Transverse colon (tissue), 4 donors: Measurements from ENCODE around the gene SLC3A2. TPM values are rescaled to one million over a fixed set of nuclear protein-coding genes. Genes with fewer than 3 reads are reported as not detected.

Source experiments
- DNase-seq: peaks from one replicate; pipeline ENCODE4 v3.0.0-alpha.2; 2019
- H3K27ac ChIP-seq, 4 donors: fragments of 200-600 bp; sonication (generic); 2 replicates each; pipeline ENCODE4 v1.5.1; 2016 to 2018; ENCODE audit warnings: inconsistent platforms in 4 of 4
- H3K27me3 ChIP-seq: fragments of 200-600 bp; sonication (generic); 2 replicates; pipeline ENCODE4 v1.5.1; 2017; ENCODE audit warnings: inconsistent platforms
- H3K36me3 ChIP-seq, 4 donors: fragments of 200-600 bp; sonication (generic); 2 replicates each; pipeline ENCODE4 v1.5.1; 2017 to 2019; ENCODE audit warnings: inconsistent platforms in 4 of 4
- H3K4me1 ChIP-seq, 4 donors: fragments of 200-600 bp; sonication (generic); 2 replicates each; pipeline ENCODE4 v1.5.1; 2017 to 2020; ENCODE audit warnings: inconsistent platforms in 4 of 4
- H3K4me3 ChIP-seq, 4 donors: fragments of 200-600 bp; sonication (generic); 1 replicate in 1 of 4; 2 replicates in 3 of 4; pipeline versions ENCODE4 v1.5.1 to v1.6.1; 2017 to 2019; ENCODE audit warnings: inconsistent platforms in 4 of 4
- H3K9me3 ChIP-seq, 2 donors: fragments of 200-600 bp; sonication (generic); 2 replicates each; pipeline ENCODE4 v1.5.1; 2017 to 2019; ENCODE audit warnings: inconsistent platforms in 2 of 2
- CTCF ChIP-seq, 5 experiments: fragments of 200-600 bp in 3 of 5; fragments of 450-650 bp in 2 of 5; sonication (generic) in 3 of 5; IDR thresholded peaks; 1 replicate in 2 of 5; 2 replicates in 3 of 5; pipeline ENCODE4 v1.5.1; 2016 to 2017; ENCODE audit warnings: antibody characterized with exemption in 5 of 5, inconsistent platforms in 3 of 5, mild to moderate bottlenecking in 2 of 5, moderate library complexity in 1 of 5
- EP300 ChIP-seq: sonication (generic); formaldehyde crosslinking; IDR thresholded peaks from one replicate; pipeline ENCODE4 v1.6.1; 2017; ENCODE audit warnings: antibody characterized with exemption, low read depth
- POLR2A ChIP-seq: fragments of 450-650 bp; IDR thresholded peaks from one replicate; pipeline ENCODE4 v1.6.1; 2016; ENCODE audit warnings: antibody characterized with exemption, mild to moderate bottlenecking, moderate library complexity
- POLR2AphosphoS5 ChIP-seq, 3 donors: sonication (generic); formaldehyde crosslinking; IDR thresholded peaks; one replicate each; pipeline ENCODE4 v1.6.1; 2016; ENCODE audit warnings: antibody characterized with exemption in 3 of 3
- WGBS, 2 donors: methylation state at CpG; one replicate each; pipeline ENCODE4 v1.1.5; 2018; ENCODE audit warnings: low coverage in 1 of 2; 5-methylcytosine and 5-hydroxymethylcytosine counted together
- in situ Hi-C, 4 donors: fragments of 200-750 bp; cut with MboI; loops; one replicate each; pipeline versions ENCODE4 v1.15.0 to v1.15.1; 2017; ENCODE audit warnings: low sequenced_read_pairs in 3 of 4, low pct_ligation_motif_present in 1 of 4, low pct_unique_long_range_greater_than_20kb in 1 of 4
- intact Hi-C: fragments of 100-400 bp; cut with DNase I; formaldehyde crosslinking; loops from one replicate; pipeline ENCODE4 v1.15.1; 2023; ENCODE audit warnings: low total_unique reads
- total RNA-seq, 4 donors: library from RNA; depleted of rRNA; stranded (reverse); fragments of >200 nt; gene quantifications; one replicate each; pipeline ENCODE4 v1.1.0, GENCODE V29; 2016

Gene SLC3A2
- total RNA-seq, 4 donors from 2014 or later: 32.4 to 163 (median 129) TPM

- DNase-seq: peak; percentile 94
- Histone ChIP-seq H3K36me3 (peaks cover 0 to 39% (median 17%) of the 10 kb centered on the region in 4 donors), H3K4me3 (peak overlapping the region; percentile 64 to 96 (median 78)), H3K27ac (peak overlapping the region; percentile 96 to 100 (median 98)), H3K27me3 (no peaks in the 10 kb centered on the region), H3K9me3 (no peaks in the 10 kb centered on the region), H3K4me1 (peaks cover 33 to 59% (median 39%) of the 10 kb centered on the region in 4 donors)
- intact Hi-C loops (loop anchor here (5.0 kb wide), 1 partner anchor 1810 kb away; no protein-coding TSS in a partner anchor), in situ Hi-C loops (loop anchor here in 1 of 4 donors (25.0 kb wide), 1 partner anchor 495 kb away; no protein-coding TSS in a partner anchor)
- 4 to 10% methylated on average over 5 to 21 of the region's 21 CpGs for WGBS, 2 donors
- TF ChIP-seq EP300 (peak; percentile 82), POLR2AphosphoS5 (IDR thresholded peaks at IDR 0.05) (peak; percentile 22 to 68 (median 67)), POLR2A (no peak)
These were observed 1.1 kb downstream of the SLC3A2 start for GRCh38 chr11:62881579-62882430.

- Histone ChIP-seq H3K4me1 (peaks cover 33 to 59% (median 39%) of the 10 kb centered on the region in 4 donors), H3K9me3 (no peaks in the 10 kb centered on the region), H3K27me3 (no peaks in the 10 kb centered on the region), H3K27ac (peak overlapping the region; percentile 96 to 100 (median 98)), H3K36me3 (peaks cover 0 to 45% (median 20%) of the 10 kb centered on the region in 4 donors), H3K4me3 (peak overlapping the region; percentile 64 to 96 (median 78))
- TF ChIP-seq EP300 (no peak), POLR2A (no peak), CTCF (IDR thresholded peaks at IDR 0.05) (no peak), POLR2AphosphoS5 (IDR thresholded peaks at IDR 0.05) (no peak)
- 0 to 31% methylated on average over 1 to 6 of the region's 6 CpGs for WGBS, 2 donors
- DNase-seq: no peak
- in situ Hi-C loops (loop anchor here in 1 of 4 donors (25.0 kb wide), 1 partner anchor 495 kb away; no protein-coding TSS in a partner anchor), intact Hi-C loops (loop anchor here (5.0 kb wide), 1 partner anchor 1810 kb away; no protein-coding TSS in a partner anchor)
These were observed 1.7 kb downstream of the SLC3A2 start for GRCh38 chr11:62882431-62882749.

GRCh38 chr11:62882788-62883501 is 2.2 kb downstream of the SLC3A2 start:
- Histone ChIP-seq H3K27me3 (no peaks in the 10 kb centered on the region), H3K4me3 (peak overlapping the region in 3 of 4 donors; percentile 64 to 96 (median 88)), H3K9me3 (no peaks in the 10 kb centered on the region), H3K36me3 (peaks cover 0 to 51% (median 23%) of the 10 kb centered on the region in 4 donors), H3K27ac (peak overlapping the region; percentile 96 to 100 (median 98)), H3K4me1 (peaks cover 33 to 61% (median 39%) of the 10 kb centered on the region in 4 donors)
- TF ChIP-seq POLR2A: no peak
- no peak for TF ChIP-seq POLR2AphosphoS5 (IDR thresholded peaks at IDR 0.05)
- no peak for TF ChIP-seq EP300
- no peak for TF ChIP-seq CTCF (IDR thresholded peaks at IDR 0.05)
- 48 to 51% methylated on average over 3 to 5 of the region's 5 CpGs for WGBS, 2 donors
- intact Hi-C loops: loop anchor here (5.0 kb wide), 1 partner anchor 1809 kb away; no protein-coding TSS in a partner anchor
- in situ Hi-C loops: loop anchor here in 1 of 4 donors (25.0 kb wide), 1 partner anchor 496 kb away; no protein-coding TSS in a partner anchor
- no peak for DNase-seq

- Histone ChIP-seq H3K36me3 (peaks cover 0 to 58% (median 26%) of the 10 kb centered on the region in 4 donors), H3K4me3 (peak overlapping the region in 1 of 4 donors; percentile 88), H3K4me1 (peaks cover 33 to 68% (median 41%) of the 10 kb centered on the region in 4 donors), H3K27ac (peak overlapping the region in 2 of 4 donors; percentile 98 to 100), H3K27me3 (no peaks in the 10 kb centered on the region), H3K9me3 (no peaks in the 10 kb centered on the region)
- 81% methylated on average over 3 of the region's 3 CpGs; no CpG with 5 or more reads in 1 of the 2 donors for WGBS, 2 donors
- in situ Hi-C loops (loop anchor here in 1 of 4 donors (25.0 kb wide), 1 partner anchor 496 kb away; no protein-coding TSS in a partner anchor), intact Hi-C loops (loop anchor here (5.0 kb wide), 1 partner anchor 1809 kb away; no protein-coding TSS in a partner anchor)
- no peak for TF ChIP-seq POLR2A
- TF ChIP-seq POLR2AphosphoS5 (IDR thresholded peaks at IDR 0.05): no peak
- TF ChIP-seq EP300: no peak
- no peak for TF ChIP-seq CTCF (IDR thresholded peaks at IDR 0.05)
- DNase-seq: no peak
These were observed 3.0 kb downstream of the SLC3A2 start for GRCh38 chr11:62883673-62884072.
